ENCODE results near the gene SULT4A1.
"Not testable (repeated sequence)": the region's sequence is repeated elsewhere in the genome, so short reads cannot be mapped to it uniquely, and the experiment has no call there.

SULT4A1 gene

GRCh38 chr22:43862074-43862881 is at the start of gene SULT4A1:
Gene SULT4A1, minus strand, starts transcription at chr22:43862513. Its CDS starts 131 bp downstream, at chr22:43862382.
- no peak for DNase-seq (ENCODE audit: low read depth in 1 of 2, low spot score in 1 of 2)

GRCh38 chr22:43911351-43911750 is 49.0 kb upstream of the SULT4A1 start:
- no peak for DNase-seq (ENCODE audit: low read depth in 1 of 2, low spot score in 1 of 2)

GRCh38 chr22:43910178-43910695 is 47.9 kb upstream of the SULT4A1 start:
- DNase-seq (ENCODE audit: low read depth in 1 of 2, low spot score in 1 of 2): no peak

GRCh38 chr22:43909708-43910107 is 47.4 kb upstream of the SULT4A1 start:
- no peak for DNase-seq (ENCODE audit: low read depth in 1 of 2, low spot score in 1 of 2)

- no peak for DNase-seq (ENCODE audit: low read depth in 1 of 2, low spot score in 1 of 2)
Measured at GRCh38 chr22:43905681-43906080, 43.4 kb upstream of the SULT4A1 start.

- peak in 1 of 2 donors; percentile 15 for DNase-seq (ENCODE audit: low read depth in 1 of 2, low spot score in 1 of 2)
Measured at GRCh38 chr22:43904412-43904811, 42.1 kb upstream of the SULT4A1 start.

GRCh38 chr22:43903033-43903432 is 40.7 kb upstream of the SULT4A1 start:
- DNase-seq (ENCODE audit: low read depth in 1 of 2, low spot score in 1 of 2): not testable (repeated sequence)

GRCh38 chr22:43901976-43902643 is 39.8 kb upstream of the SULT4A1 start:
- no peak for DNase-seq (ENCODE audit: low read depth in 1 of 2, low spot score in 1 of 2)

GRCh38 chr22:43900206-43900605 is 37.9 kb upstream of the SULT4A1 start:
- no peak for DNase-seq (ENCODE audit: low read depth in 1 of 2, low spot score in 1 of 2)

GRCh38 chr22:43897751-43898261 is 35.5 kb upstream of the SULT4A1 start:
- DNase-seq (ENCODE audit: low read depth in 1 of 2, low spot score in 1 of 2): no peak

- DNase-seq (ENCODE audit: low read depth in 1 of 2, low spot score in 1 of 2): no peak
Measured at GRCh38 chr22:43895986-43896645, 33.8 kb upstream of the SULT4A1 start.

GRCh38 chr22:43894122-43894521 is 31.8 kb upstream of the SULT4A1 start:
- no peak for DNase-seq (ENCODE audit: low read depth in 1 of 2, low spot score in 1 of 2)

- no peak for DNase-seq (ENCODE audit: low read depth in 1 of 2, low spot score in 1 of 2)
Measured at GRCh38 chr22:43893266-43893665, 31.0 kb upstream of the SULT4A1 start.

- no peak for DNase-seq (ENCODE audit: low read depth in 1 of 2, low spot score in 1 of 2)
Measured at GRCh38 chr22:43892183-43892894, 30.0 kb upstream of the SULT4A1 start.

GRCh38 chr22:43891360-43892182 is 29.3 kb upstream of the SULT4A1 start, which contains the start of gene PNPLA5:
Gene PNPLA5, minus strand, starts transcription at chr22:43892013. Its CDS starts 133 bp downstream, at chr22:43891880.
- DNase-seq (ENCODE audit: low read depth in 1 of 2, low spot score in 1 of 2): peak in 1 of 2 donors; percentile 10

- no peak for DNase-seq (ENCODE audit: low read depth in 1 of 2, low spot score in 1 of 2)
Measured at GRCh38 chr22:43890901-43891331, 28.6 kb upstream of the SULT4A1 start.

GRCh38 chr22:43889860-43890253 is 27.5 kb upstream of the SULT4A1 start:
- DNase-seq (ENCODE audit: low read depth in 1 of 2, low spot score in 1 of 2): no peak

- no peak for DNase-seq (ENCODE audit: low read depth in 1 of 2, low spot score in 1 of 2)
Measured at GRCh38 chr22:43889201-43889859, 27.0 kb upstream of the SULT4A1 start.

- DNase-seq (ENCODE audit: low read depth in 1 of 2, low spot score in 1 of 2): no peak
Measured at GRCh38 chr22:43888740-43889139, 26.4 kb upstream of the SULT4A1 start.
